OCI-LY3 (cell line): Measurements from ENCODE around the gene KDM5C.

Source experiments
- CTCF ChIP-seq: fragments of 200-600, 300-600 bp; sonication (generic); IDR thresholded peaks from 2 replicates; pipeline ENCODE4 v1.5.1; 2014; ENCODE audit warnings: antibody characterized with exemption, low read length, low read depth
- EZH2phosphoT487 ChIP-seq: fragments of 200-600 bp; shearing (Covaris generic); IDR thresholded peaks from 2 replicates; pipeline ENCODE4 v1.6.1; 2018; ENCODE audit warnings: antibody characterized with exemption, mixed run types, low read depth

DNA sequence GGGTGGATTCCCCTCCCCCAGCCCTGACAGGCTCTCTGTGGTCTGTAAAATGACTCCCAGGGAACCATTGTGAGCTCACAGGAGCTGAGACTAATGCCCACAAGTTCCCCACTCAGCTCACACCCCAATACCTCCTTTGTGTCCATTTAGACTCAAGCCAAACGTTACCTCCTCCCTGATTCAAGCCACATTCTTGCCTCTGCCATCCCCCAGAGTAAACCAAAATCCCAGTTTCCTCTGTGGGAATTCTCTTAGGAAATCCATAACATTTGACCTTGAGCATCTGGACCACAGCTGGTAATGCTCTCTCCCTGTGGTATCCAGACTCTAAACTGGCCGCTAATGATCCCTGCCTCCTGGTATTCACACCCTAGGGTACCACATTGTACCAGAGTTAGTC lies 26.3 kb upstream of the KDM5C start:
- no peak for TF ChIP-seq CTCF
- TF ChIP-seq EZH2phosphoT487 = no peak
